Activated CD4-positive, alpha-beta T cell treated with anti-CD3 and anti-CD28 coated beads, Interleukin-2, amount 50 U/mL, for 48 hours (primary cell): Measurements from ENCODE around the gene C2orf92.

Source experiments
- DNase-seq, 2 experiments: peaks; one replicate each; pipeline ENCODE4 v3.0.0-alpha.2; 2020

Gene C2orf92

GRCh38 chr2:97714950-97715652 is 45.6 kb downstream of the C2orf92 start:
- no peak for DNase-seq

GRCh38 chr2:97715951-97716694 is 46.6 kb downstream of the C2orf92 start:
- no peak for DNase-seq

GRCh38 chr2:97716695-97717612 is 47.4 kb downstream of the C2orf92 start:
- no peak for DNase-seq

- DNase-seq: no peak
Measured at GRCh38 chr2:97717613-97717995, 48.1 kb downstream of the C2orf92 start.

GRCh38 chr2:97718051-97718882 is 48.8 kb downstream of the C2orf92 start:
- peak; percentile 72 to 78 for DNase-seq

GRCh38 chr2:97718942-97719341 is 49.4 kb downstream of the C2orf92 start:
- no peak for DNase-seq

GRCh38 chr2:97719362-97720155 is 50.0 kb downstream of the C2orf92 start:
- no peak for DNase-seq

- DNase-seq: no peak
Measured at GRCh38 chr2:97720746-97721145, 51.2 kb downstream of the C2orf92 start.

GRCh38 chr2:97722227-97722626 is 52.7 kb downstream of the C2orf92 start:
- no peak for DNase-seq

- DNase-seq: no peak
Measured at GRCh38 chr2:97723156-97724072, 53.9 kb downstream of the C2orf92 start.

GRCh38 chr2:97724073-97724410 is 54.5 kb downstream of the C2orf92 start:
- no peak for DNase-seq

GRCh38 chr2:97724501-97724900 is 55.0 kb downstream of the C2orf92 start:
- no peak for DNase-seq

GRCh38 chr2:97724946-97725688 is 55.6 kb downstream of the C2orf92 start:
- DNase-seq: no peak

GRCh38 chr2:97726261-97727064 is 57.0 kb downstream of the C2orf92 start:
- DNase-seq: no peak

GRCh38 chr2:97727296-97727695 is 57.8 kb downstream of the C2orf92 start:
- no peak for DNase-seq

GRCh38 chr2:97728091-97728731 is 58.7 kb downstream of the C2orf92 start:
- DNase-seq: peak in 1 of 2 experiments; percentile 38

- DNase-seq: no peak
Measured at GRCh38 chr2:97730245-97730644, 60.7 kb downstream of the C2orf92 start.

- DNase-seq: no peak
Measured at GRCh38 chr2:97731274-97732020, 61.9 kb downstream of the C2orf92 start.
